HL-60 (cell line): ENCODE measurements around the gene FOCAD.
A peak's percentile ranks its signal among the peaks of the same experiment; 100 is the strongest.

Experiments
- CTCF ChIP-seq: IDR thresholded peaks from one replicate; pipeline ENCODE4 v1.5.1; 2011; ENCODE audit warnings: low read length, control low read depth, inconsistent platforms; ENCODE audit not compliant: insufficient read depth
- GABPA ChIP-seq: IDR thresholded peaks from 2 replicates; pipeline ENCODE4 v1.6.1; 2012; ENCODE audit warnings: low read depth
- REST ChIP-seq: IDR thresholded peaks from 2 replicates; pipeline ENCODE4 v1.6.1; 2012; ENCODE audit warnings: low read depth; ENCODE audit not compliant: insufficient replicate concordance

GRCh38 chr9:20884985-20885593 is 201.0 kb downstream of the FOCAD start:
- TF ChIP-seq CTCF (peak; percentile 6), REST (no peak), GABPA (no peak)
